ENCODE data around the gene RNF7.
"Not testable (repeated sequence)": the region's sequence is repeated elsewhere in the genome, so short reads cannot be mapped to it uniquely, and the experiment has no call there.

Gene RNF7

GRCh38 chr3:141738022-141738890, at the start of gene RNF7:
Gene RNF7, plus strand, starts transcription at chr3:141738298. Its CDS starts 44 bp downstream, at chr3:141738342.
- peak; percentile 75 for DNase-seq

- no peak for DNase-seq
Observed at GRCh38 chr3:141690431-141691072, 47.5 kb upstream of the RNF7 start.

- DNase-seq = not testable (repeated sequence)
Observed at GRCh38 chr3:141691471-141691870, 46.6 kb upstream of the RNF7 start.

GRCh38 chr3:141692973-141693372, 45.1 kb upstream of the RNF7 start:
- not testable (repeated sequence) for DNase-seq

GRCh38 chr3:141699324-141699723, 38.8 kb upstream of the RNF7 start:
- no peak for DNase-seq

GRCh38 chr3:141699897-141700296, 38.2 kb upstream of the RNF7 start:
- DNase-seq = no peak

GRCh38 chr3:141703367-141703766, 34.7 kb upstream of the RNF7 start:
- not testable (repeated sequence) for DNase-seq

GRCh38 chr3:141707741-141708203, 30.3 kb upstream of the RNF7 start:
- no peak for DNase-seq

GRCh38 chr3:141708367-141708766, 29.7 kb upstream of the RNF7 start:
- no peak for DNase-seq

- DNase-seq = no peak
Observed at GRCh38 chr3:141709126-141709770, 28.9 kb upstream of the RNF7 start.

- no peak for DNase-seq
Observed at GRCh38 chr3:141710121-141710520, 28.0 kb upstream of the RNF7 start.

- no peak for DNase-seq
Observed at GRCh38 chr3:141710888-141711616, 27.0 kb upstream of the RNF7 start.

GRCh38 chr3:141714671-141715070, 23.4 kb upstream of the RNF7 start:
- no peak for DNase-seq

- DNase-seq = no peak
Observed at GRCh38 chr3:141722081-141722480, 16.0 kb upstream of the RNF7 start.

- DNase-seq = no peak
Observed at GRCh38 chr3:141722648-141723047, 15.4 kb upstream of the RNF7 start.

GRCh38 chr3:141723255-141723654, 14.8 kb upstream of the RNF7 start:
- no peak for DNase-seq

GRCh38 chr3:141724186-141724585, 13.9 kb upstream of the RNF7 start:
- no peak for DNase-seq

- no peak for DNase-seq
Observed at GRCh38 chr3:141725036-141725435, 13.1 kb upstream of the RNF7 start.

- DNase-seq = no peak
Observed at GRCh38 chr3:141726483-141726882, 11.6 kb upstream of the RNF7 start.

GRCh38 chr3:141728355-141728892, 9.7 kb upstream of the RNF7 start:
- no peak for DNase-seq

- no peak for DNase-seq
Observed at GRCh38 chr3:141729240-141729639, 8.9 kb upstream of the RNF7 start.

- DNase-seq = no peak
Observed at GRCh38 chr3:141735176-141735575, 2.9 kb upstream of the RNF7 start.
